ENCODE measurements around the gene SCGB3A2.

DNA sequence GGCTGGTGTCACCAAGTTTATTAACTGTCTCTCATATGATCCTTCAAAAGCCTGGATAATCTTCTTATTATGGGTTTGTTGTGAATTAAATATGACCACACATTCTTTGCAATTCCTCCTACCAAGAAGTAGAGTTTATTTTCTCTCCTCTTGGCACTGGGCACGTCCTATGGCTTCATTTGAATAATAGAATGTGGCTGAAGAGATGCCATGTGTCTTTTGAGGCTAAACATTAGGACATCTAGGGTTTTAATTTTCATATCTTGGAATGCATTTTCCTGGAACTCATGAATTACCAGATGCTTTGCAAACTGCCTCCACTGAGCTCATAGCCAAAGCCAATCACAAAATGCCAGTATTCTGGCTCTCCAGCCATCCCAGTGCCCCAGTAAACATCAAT, 19.9 kb upstream of the SCGB3A2 start:
- TF ChIP-seq EZH2 (IDR thresholded peaks at IDR 0.05), result no peak
- TF ChIP-seq CTCF (IDR thresholded peaks at IDR 0.05), result no peak
- TF ChIP-seq EZH2phosphoT487 (IDR thresholded peaks at IDR 0.05), result no peak
